HL-60/S4 treated with retinoic acid at 250 ng/mL for 4 days and 3 days (cell line): ENCODE measurements around the gene RHBDF1.

Source experiments
- in situ Hi-C: fragments of 300-500 bp; cut with MboI; formaldehyde crosslinking; loops from 2 replicates; pipeline ENCODE4 v1.7.0; 2022; ENCODE audit warnings: low sequenced_read_pairs

RHBDF1 gene

GRCh38 chr16:72561-73548 lies at the start of gene RHBDF1:
Gene RHBDF1, minus strand, starts transcription at chr16:72631. Its CDS starts 7,616 bp downstream, at chr16:65015.
- in situ Hi-C loops, result no loop called here

GRCh38 chr16:120756-121155 lies 48.3 kb upstream of the RHBDF1 start:
- in situ Hi-C loops, result no loop called here

GRCh38 chr16:119835-120491 lies 47.5 kb upstream of the RHBDF1 start:
- in situ Hi-C loops, result no loop called here

GRCh38 chr16:119295-119694 lies 46.9 kb upstream of the RHBDF1 start:
- in situ Hi-C loops, result no loop called here

- in situ Hi-C loops, result no loop called here
Measured at GRCh38 chr16:118857-119256, 46.4 kb upstream of the RHBDF1 start.

GRCh38 chr16:117379-118365 lies 45.2 kb upstream of the RHBDF1 start:
- in situ Hi-C loops, result no loop called here

GRCh38 chr16:116015-116414 lies 43.6 kb upstream of the RHBDF1 start:
- in situ Hi-C loops, result no loop called here

- in situ Hi-C loops, result no loop called here
Measured at GRCh38 chr16:114327-114726, 41.9 kb upstream of the RHBDF1 start.

- in situ Hi-C loops, result no loop called here
Measured at GRCh38 chr16:112153-112840, 39.9 kb upstream of the RHBDF1 start.

- in situ Hi-C loops, result no loop called here
Measured at GRCh38 chr16:106623-107324, 34.3 kb upstream of the RHBDF1 start.

GRCh38 chr16:105521-105920 lies 33.1 kb upstream of the RHBDF1 start:
- in situ Hi-C loops, result no loop called here

- in situ Hi-C loops, result no loop called here
Measured at GRCh38 chr16:104928-105327, 32.5 kb upstream of the RHBDF1 start.

GRCh38 chr16:104355-104754 lies 31.9 kb upstream of the RHBDF1 start:
- in situ Hi-C loops, result no loop called here

- in situ Hi-C loops, result no loop called here
Measured at GRCh38 chr16:102060-102855, 29.8 kb upstream of the RHBDF1 start.

- in situ Hi-C loops, result no loop called here
Measured at GRCh38 chr16:101586-101985, 29.2 kb upstream of the RHBDF1 start.

GRCh38 chr16:100989-101388 lies 28.6 kb upstream of the RHBDF1 start:
- in situ Hi-C loops, result no loop called here

- in situ Hi-C loops, result no loop called here
Measured at GRCh38 chr16:97822-98221, 25.4 kb upstream of the RHBDF1 start.

GRCh38 chr16:96935-97381 lies 24.5 kb upstream of the RHBDF1 start:
- in situ Hi-C loops, result no loop called here

GRCh38 chr16:94918-95265 lies 22.5 kb upstream of the RHBDF1 start:
- in situ Hi-C loops, result no loop called here
